Activated CD8-positive, alpha-beta memory T cell treated with anti-CD3 and anti-CD28 coated beads for 36 hours (primary cell): ENCODE measurements around the gene ARCN1. TPM values are rescaled to one million over a fixed set of nuclear protein-coding genes. Genes with fewer than 3 reads are reported as not detected.

ENCODE experiments used
- CTCF ChIA-PET: fragments of 350-600 bp; sonication (Branson Sonifier 250); formaldehyde crosslinking; loops from one replicate; lab custom pipeline; 2021; ENCODE audit warnings: antibody characterized with exemption; lab: Charles Lee
- POLR2A ChIA-PET: fragments of 350-600 bp; sonication (Branson Sonifier 250); formaldehyde crosslinking; loops from one replicate; lab custom pipeline; 2021; ENCODE audit warnings: antibody characterized with exemption; lab: Charles Lee
- total RNA-seq, 2 experiments: library from RNA; stranded (reverse); gene quantifications; one replicate each; pipeline ENCODE4 v1.2.3, GENCODE V29; 2021

Gene ARCN1
- total RNA-seq, 2 experiments from 2014 or later: 146 to 148 TPM

DNA sequence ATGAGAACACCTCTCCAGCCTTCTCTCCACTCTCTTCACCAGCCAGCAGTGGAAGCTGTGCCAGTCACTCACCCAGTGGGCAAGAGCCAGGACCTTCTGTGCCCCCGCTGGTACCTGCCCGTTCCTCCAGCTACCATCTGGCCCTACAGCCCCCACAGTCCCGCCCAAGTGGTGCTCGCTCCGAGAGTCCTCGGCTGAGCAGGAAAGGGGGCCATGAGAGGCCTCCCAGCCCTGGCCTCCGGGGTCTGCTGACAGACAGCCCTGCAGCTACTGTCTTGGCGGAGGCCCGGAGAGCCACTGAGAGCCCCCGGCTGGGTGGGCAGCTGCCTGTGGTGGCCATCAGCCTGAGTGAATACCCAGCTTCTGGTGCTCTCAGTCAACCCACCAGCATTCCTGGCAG is 55.4 kb downstream of the ARCN1 start:
- CTCF ChIA-PET: interaction anchor here (1.4 kb wide), 1 partner anchor 16 kb away, joined by 3 read pairs; no protein-coding TSS in a partner anchor
- POLR2A ChIA-PET: no interaction called here

DNA sequence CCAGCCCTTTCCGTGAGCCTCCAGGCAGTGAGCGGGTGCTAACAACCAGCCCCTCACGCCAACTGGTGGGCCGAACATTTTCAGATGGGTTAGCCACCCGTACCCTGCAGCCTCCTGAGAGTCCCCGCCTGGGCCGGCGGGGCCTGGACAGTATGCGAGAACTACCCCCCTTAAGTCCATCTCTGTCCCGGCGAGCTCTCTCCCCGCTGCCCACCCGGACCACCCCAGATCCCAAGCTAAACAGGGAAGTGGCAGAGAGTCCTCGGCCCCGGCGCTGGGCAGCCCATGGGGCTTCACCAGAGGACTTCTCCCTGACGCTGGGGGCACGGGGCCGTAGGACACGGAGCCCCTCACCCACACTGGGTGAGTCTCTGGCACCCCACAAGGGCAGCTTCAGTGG is 55.8 kb downstream of the ARCN1 start:
- ChIA-PET POLR2A (no interaction called here), CTCF (interaction anchor here (0.6 to 1.4 kb wide), 2 partner anchors 17 to 422 kb away, joined by 3 read pairs; no protein-coding TSS in a partner anchor)

DNA sequence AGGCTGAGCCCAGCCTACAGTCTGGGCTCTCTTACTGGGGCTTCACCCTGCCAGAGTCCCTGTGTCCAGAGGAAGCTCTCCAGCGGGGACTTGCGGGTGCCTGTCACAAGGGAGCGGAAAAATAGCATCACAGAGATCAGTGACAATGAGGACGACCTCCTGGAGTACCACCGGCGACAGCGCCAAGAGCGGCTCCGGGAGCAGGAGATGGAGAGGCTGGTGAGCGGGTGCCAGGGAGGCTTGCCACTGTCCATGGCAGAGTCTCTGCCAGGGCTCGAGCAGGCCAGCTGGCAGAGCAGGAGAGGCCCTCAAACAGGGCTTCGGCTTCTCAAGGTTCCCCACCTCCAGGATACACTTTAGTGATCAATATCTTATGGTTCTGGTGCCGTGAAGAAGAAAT is 56.2 kb downstream of the ARCN1 start:
- CTCF ChIA-PET: interaction anchor here (0.6 kb wide), 1 partner anchor 422 kb away, joined by 3 read pairs; no protein-coding TSS in a partner anchor

DNA sequence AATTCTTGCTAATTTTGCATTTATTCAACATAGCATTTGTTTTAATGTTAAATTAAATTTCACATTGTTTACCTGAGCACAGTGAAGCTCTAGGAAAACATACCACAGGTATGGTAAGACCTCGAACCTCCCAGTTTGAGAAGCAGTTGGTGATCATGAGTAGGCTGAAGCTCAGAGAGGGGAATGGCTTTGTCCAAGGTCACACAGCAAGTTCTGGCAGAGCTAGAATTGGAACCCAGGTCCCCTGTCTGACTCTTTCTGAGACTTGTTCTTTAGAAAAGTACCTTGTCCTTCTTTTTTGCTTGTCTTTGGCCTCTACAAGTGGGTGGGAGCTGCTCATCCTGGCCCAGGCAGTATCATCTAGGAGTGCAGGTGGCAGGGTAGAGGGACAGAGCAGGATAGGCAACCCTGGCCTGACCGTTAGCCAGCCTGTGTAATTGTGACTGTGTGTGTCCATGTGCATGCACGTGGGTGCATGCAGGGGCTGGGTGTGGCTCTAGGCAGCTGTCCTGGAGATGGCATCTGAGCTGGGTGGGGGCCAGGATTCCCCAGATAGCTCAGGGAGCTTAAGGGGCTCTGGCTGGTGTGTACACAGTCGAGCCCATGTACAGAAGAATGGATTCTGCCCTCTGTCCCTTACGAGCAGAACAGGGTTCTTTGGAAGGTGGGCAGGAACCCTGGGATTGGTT is 56.8 kb downstream of the ARCN1 start:
- POLR2A ChIA-PET: no interaction called here
- CTCF ChIA-PET: no interaction called here

More for the DNA sequence above, 56.2 kb downstream of the ARCN1 start:
- POLR2A ChIA-PET: no interaction called here

DNA sequence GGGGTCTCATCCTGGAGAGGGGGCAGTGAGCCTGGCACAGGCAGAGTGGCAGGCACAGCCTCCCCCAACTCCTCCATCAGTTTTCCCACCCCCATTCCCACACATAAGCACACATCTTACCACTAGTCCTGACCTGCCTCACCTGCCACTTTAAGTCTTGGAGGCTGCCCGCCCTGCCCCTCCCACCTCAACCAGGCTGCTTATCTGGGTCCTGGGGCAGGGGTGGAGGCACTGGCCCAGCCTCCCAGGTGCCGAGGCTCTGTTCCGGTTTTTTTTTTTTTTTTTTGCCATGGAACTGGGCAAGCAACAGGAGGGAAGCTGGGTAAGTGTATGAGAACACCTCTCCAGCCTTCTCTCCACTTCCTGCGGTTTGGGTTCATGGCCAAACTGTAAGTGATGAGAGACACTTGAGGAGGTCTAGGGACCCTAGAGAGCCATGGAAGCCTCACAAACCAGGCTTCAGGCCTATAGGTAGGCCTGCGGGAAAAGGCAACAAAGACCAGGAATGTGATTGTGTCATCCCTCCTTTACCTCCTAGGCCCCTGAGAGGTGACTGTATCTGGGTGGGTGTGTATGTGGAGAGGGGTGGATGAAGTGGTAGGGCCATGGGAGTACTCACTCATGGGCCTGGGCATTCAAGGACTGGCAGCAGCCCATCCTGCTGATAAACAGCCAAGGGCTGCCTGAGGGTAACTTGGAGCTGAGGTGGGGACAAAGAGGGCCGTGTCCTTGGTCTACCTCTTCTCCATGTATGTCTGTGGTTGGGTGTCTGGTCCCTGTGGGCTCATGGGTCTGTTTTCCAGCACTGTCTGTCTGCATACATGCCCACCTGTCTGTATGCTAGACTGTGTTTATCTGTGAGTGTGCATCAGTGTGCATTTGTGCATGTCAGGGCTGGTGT is 57.8 kb downstream of the ARCN1 start:
- POLR2A ChIA-PET: no interaction called here
- CTCF ChIA-PET: no interaction called here

DNA sequence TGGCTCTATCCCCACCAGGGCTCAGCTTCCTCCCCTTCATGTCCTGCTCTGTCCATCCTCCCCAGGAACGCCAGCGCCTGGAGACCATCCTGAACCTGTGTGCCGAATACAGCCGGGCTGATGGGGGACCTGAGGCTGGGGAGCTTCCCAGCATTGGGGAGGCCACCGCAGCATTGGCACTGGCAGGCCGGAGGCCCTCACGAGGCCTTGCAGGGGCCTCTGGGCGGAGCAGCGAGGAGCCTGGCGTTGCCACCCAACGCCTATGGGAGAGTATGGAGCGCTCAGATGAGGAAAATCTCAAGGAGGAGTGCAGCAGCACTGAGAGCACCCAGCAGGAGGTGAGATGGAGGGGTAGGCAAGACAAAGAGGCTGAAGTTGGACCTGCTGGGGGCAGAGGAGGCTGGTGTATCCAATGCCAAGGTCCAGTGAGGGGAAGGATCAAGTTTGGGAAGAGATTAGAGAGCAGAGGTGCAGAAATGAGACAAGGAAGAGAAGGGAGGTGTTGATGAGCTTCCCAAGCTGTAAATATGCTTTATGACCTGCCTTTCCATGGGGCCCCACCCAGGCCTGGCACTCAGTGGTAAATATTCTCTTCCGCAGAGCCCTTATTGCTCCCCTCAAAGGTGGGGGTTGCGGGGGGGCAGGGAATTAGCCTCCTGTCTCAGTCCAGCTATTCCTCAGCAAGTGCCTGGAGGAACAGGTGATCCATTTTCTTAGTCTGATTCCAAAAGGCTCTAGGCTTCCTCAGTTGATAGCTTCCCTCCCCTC is 59.1 kb downstream of the ARCN1 start:
- ChIA-PET POLR2A (no interaction called here), CTCF (no interaction called here)

DNA sequence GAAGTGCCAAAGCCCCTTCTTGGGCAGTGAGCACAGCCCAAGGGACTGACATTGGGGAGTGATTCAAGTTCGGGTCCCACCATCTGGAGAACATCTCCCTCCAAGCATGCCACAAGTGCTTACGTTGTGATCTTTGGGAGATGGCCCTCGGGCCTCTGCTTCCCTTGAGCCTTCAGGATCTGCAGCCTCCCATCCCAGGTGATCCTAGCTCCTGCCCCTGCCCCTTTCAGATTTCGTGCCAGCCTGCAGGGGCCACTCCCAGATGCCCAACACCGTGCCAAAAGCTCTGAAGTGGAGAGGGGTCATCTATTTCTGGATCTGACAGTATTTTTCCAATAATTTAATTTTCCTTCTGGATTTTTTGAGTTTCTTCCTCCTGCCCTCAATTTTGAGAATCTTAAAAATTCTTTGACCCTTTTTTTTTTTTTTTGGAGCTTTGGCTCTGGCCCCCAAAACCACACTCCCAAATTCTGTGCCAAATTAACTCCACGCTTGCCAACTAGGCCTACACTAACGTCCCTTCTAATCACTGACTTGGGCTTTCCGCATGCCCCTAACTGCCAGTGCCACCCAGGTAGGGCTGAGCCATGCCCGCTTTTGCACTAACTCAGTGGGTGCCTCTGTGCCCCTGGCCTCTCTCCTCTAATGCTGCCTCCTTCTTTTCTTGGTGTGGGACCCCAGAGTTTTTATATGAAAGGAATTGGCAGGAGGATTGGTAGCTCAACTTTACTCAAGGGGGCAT is 60.5 kb downstream of the ARCN1 start:
- CTCF ChIA-PET: interaction anchor here (0.7 kb wide), 1 partner anchor 554 kb away, joined by 5 read pairs; no protein-coding TSS in a partner anchor
- POLR2A ChIA-PET: no interaction called here

DNA sequence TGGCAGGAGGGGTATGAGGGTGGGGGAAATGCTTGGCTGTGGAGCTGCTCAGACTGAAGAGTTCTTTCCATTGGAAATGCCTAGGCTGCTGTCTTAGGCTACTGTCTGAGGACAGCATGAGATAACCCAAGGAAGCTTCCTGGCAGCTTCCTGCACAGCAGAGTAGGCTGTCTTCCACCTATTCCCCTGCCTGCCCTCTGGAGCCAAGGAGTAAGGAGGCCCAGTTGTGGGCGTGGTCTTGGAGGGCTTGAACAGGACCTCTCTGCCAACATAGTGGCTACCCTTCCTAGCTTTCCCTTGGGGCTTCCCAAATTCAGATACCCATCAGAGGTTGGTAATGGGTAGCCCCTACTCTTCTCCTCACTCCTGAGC is 61.1 kb downstream of the ARCN1 start:
- POLR2A ChIA-PET: no interaction called here
- CTCF ChIA-PET: no interaction called here

DNA sequence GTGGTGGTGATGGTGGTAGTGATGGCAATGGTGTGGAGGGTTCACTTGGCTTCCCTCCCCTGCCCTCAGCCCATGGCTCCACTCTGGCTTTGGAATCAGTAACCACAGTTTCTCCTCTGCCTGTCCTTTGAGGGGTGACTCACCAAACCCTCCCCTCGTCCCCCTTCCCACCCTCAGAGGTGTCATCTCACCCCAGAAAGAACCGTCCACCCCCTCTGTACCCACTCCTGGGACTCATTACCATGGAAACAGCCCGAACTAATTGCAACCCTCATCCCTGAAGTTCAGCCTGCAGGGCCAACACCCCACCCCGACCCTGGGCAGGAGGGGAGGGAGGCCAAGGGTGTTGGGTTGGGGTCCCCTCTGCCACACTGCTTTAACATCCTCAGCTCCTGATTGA is 61.8 kb downstream of the ARCN1 start:
- POLR2A ChIA-PET: no interaction called here
- CTCF ChIA-PET: no interaction called here

DNA sequence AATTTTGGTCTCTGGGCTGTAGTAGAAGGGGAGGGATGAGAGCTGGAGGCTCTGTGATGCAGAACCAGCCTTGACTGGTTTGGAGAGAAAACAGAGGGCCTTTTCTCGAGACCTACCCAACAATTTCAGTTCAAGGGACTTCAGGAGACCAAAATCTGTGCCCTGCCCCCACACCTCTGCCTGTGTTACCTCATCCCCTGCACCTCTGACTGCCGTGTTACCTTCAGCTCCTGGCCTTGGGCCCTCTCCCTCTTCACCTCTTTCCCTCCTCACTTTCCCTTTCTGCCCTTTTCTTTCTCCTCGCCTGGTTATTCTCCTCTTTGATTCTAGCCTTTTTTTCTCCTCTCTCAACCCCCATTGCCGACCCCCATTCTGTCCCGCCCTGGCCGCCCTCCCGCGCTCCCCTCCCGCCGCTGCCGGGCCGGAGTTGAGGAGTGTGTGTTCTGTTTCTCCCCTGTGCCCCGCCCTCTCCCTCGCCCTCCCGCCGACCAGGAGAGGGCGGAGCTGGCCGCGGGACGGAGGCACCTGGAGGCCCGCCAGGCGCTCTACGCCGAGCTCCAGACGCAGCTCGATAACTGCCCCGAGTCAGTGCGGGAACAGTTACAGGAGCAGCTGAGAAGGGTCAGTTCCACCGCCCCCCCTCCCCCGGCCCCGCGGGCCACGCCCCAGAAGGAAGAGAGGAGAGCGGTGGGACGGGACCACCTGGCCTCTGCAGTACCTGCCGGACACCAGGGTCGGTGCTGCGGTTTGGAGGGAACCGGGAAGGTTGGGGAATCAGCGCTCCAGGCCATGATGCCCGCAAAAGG is 62.4 kb downstream of the ARCN1 start:
- POLR2A ChIA-PET: interaction anchor here (0.6 kb wide), 2 partner anchors 213 to 332 kb away, joined by 5 to 7 read pairs; no protein-coding TSS in a partner anchor
- CTCF ChIA-PET: no interaction called here

DNA sequence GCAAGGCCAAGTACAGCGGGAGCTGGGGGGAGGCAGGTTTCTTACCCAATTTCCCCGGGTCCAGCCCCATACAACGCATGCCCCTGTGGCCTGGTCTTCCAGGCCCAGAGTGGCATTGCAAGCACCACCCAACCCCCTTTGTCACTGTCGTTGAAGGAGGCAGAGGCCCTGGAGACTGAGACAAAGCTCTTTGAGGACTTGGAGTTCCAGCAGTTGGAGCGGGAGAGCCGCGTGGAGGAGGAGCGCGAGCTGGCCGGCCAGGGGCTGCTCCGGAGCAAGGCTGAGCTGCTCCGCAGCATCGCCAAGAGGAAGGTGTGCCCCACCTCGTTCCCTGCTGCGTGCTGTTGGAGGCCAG is 63.0 kb downstream of the ARCN1 start:
- POLR2A ChIA-PET: interaction anchor here (0.6 kb wide), 2 partner anchors 213 to 331 kb away, joined by 5 to 7 read pairs; no protein-coding TSS in a partner anchor
- CTCF ChIA-PET: no interaction called here

DNA sequence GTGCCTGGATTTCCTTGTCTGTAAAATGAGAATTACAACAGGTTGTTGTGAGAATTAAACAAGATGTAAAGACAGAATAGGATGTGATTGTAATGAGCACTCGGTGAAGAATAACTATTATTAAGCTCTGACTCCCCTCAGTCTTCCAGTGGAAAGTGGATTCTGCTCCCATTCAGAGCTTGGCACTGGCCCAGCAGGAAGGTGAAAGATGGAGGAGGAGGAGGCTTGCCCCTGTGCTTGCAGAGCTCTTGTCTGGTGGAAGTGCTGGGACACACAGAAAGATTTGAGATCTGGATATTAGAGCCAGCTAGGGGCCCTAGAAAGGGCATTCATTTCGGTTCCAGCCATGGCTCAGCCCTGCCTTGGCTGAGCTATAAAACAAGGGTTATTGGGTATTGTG is 63.4 kb downstream of the ARCN1 start:
- ChIA-PET POLR2A (interaction anchor here (0.5 kb wide), 1 partner anchor 211 kb away, joined by 3 read pairs; no protein-coding TSS in a partner anchor), CTCF (no interaction called here)

DNA sequence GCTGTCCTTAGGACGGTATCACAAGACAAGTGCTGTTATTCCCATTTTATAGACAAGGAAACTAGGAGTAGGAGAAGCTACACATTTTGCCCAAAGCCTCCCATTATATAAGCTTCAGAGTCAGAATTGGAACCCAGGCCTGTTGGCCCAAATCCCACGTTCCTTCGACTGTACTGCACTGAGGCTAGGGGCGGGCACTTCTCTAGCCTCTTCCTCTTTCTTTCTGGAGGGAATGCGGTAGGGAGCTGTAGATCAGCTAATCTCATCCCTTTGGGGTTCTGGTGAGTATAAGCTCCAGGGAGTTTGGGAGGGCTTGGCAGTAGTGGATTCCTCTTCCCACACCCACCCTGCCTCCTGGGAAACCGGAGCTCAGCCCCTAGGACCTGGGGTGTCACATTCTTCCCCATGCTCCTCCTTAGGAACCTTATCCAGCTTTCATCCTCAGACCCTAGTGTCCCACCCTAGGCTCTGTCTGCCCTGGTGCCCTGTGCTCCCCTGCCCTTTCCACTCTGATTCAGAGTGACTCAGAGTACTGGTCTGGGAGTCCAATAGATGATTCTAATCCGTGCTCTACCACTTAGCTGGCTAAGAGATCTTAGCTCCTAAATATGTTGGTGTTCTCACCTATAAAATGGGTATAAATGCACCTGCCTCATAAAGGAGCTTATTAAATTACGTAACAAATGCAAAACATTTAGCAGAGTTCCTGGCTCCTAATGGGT is 64.5 kb downstream of the ARCN1 start:
- CTCF ChIA-PET: interaction anchor here (0.6 to 1.2 kb wide), 3 partner anchors 10 to 320 kb away, joined by 3 read pairs; no protein-coding TSS in a partner anchor
- POLR2A ChIA-PET: no interaction called here

DNA sequence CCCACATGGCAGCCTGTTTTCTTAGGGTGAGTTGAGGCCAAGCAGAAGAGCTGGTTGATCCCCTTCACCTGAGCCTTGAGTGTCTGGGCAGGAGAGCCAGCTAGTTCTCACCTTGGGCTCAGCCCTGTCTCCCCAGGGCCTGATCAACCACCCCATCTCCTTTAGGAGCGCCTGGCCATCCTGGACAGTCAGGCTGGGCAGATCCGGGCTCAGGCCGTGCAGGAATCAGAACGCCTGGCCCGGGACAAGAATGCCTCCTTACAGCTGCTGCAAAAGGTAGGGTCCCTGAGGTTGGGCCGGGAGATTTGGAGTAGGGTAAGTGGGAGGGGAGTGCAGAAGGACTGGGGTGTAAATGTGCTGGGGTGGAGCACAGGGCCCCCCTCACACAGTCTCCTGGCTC is 66.5 kb downstream of the ARCN1 start:
- POLR2A ChIA-PET: no interaction called here
- CTCF ChIA-PET: no interaction called here

DNA sequence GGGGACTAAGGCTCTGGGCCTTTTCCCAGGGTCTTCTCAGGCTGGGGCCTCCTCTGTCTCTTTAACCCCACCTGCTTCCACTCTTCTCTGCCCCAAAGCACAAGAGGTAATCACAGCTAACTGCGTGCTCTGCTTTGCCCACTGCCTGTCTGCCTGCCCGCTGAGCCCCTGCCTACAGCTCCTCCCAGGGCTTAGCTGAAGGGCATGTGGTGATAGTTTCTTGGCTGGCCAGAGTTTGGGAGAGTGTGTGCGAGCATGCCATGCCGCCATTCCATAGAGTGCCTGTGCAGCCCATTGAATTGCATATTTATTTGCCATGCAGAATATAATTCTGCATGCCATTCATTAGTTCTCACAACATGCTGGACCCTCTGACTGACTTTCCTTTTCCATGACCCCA is 67.7 kb downstream of the ARCN1 start:
- CTCF ChIA-PET: no interaction called here
- POLR2A ChIA-PET: no interaction called here

DNA sequence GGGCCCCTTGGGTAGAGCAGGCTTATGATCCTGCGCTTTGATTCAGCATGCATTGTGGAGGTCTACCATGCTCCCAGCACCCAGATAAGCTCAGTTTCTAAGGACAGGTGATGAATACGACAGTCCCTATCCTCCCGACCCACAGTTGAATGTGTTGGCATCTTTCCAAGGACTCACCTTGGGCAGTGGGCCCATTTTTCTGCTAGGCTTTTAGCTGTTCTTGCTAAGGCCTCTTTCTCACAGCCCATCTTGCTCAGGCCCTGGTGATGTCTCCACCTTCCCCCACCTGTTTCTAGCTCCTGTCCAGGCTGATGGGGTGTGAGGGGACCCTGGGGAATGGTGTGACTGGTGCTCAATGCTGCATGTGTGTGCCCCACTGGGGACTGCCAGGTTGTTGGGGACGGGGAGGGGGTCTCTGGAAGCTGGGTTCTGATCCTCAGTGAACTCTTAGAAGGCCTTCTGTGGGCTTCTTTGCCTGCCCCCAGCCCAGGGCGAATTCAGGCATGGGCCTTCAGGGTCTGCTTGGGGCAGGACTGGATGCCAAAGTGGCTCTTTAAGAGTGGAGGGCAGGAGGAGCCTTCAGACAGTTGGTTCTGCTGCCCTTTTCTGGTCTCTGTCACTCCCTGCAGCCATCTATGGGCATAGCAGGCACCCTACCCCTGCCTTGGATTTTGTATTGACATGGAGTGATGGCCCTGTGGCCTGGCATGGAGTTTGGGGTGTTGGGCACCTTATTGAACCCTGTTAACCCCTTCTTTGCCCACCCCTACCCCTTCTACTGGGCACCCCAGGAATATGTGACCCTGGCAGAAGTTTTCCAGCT is 68.3 kb downstream of the ARCN1 start:
- ChIA-PET POLR2A (no interaction called here), CTCF (no interaction called here)
